Lower lobe of right lung (tissue), 2 donors: ENCODE results near the gene CLEC9A. TPM values are rescaled to one million over a fixed set of nuclear protein-coding genes. Genes with fewer than 3 reads are reported as not detected.
A peak's percentile ranks its signal among the peaks of the same experiment; 100 is the strongest.

Experiments used
- ATAC-seq, 2 donors: fragments of 200-7000 bp; cut with Tn5 transposase; one replicate each; pipeline ENCODE4 v1.9.1; 2020 to 2022; ENCODE audit warnings: mild to moderate bottlenecking in 2 of 2, moderate library complexity in 2 of 2
- DNase-seq: peaks from one replicate; pipeline ENCODE4 v3.0.0-alpha.2; 2020
- H3K27ac ChIP-seq: fragments of 200-600 bp; one replicate; pipeline ENCODE4 v1.8.0; 2022
- H3K27me3 ChIP-seq: fragments of 200-600 bp; one replicate; pipeline ENCODE4 v1.8.0; 2022; ENCODE audit warnings: low read depth
- H3K36me3 ChIP-seq: fragments of 200-600 bp; one replicate; pipeline ENCODE4 v1.8.0; 2022; ENCODE audit warnings: mild to moderate bottlenecking
- H3K4me1 ChIP-seq: fragments of 200-600 bp; one replicate; pipeline ENCODE4 v1.8.0; 2022
- H3K4me3 ChIP-seq: fragments of 200-600 bp; one replicate; pipeline ENCODE4 v1.8.0; 2022; ENCODE audit warnings: mild to moderate bottlenecking
- H3K9me3 ChIP-seq: fragments of 200-600 bp; one replicate; pipeline ENCODE4 v1.8.0; 2022
- intact Hi-C: fragments of 100-400 bp; cut with DNase I; formaldehyde crosslinking; loops from one replicate; pipeline ENCODE4 v1.11.0; 2022
- total RNA-seq: library from RNA; stranded (reverse); fragmentation: NEBNext Ultra II Directional; extraction: Animal tissue kit (Norgen Biotek cat#: 25700); gene quantifications from one replicate; pipeline ENCODE4 v1.2.1, GENCODE V29; 2021
- TF ChIP-seq, protein P1 (sequence below): fragments of 200-600 bp; IDR thresholded peaks from one replicate; pipeline ENCODE4 v1.8.0; 2022; ENCODE audit warnings: antibody characterized with exemption, mild to moderate bottlenecking
- donor health status: DM: no; HTN: yes; CAD: no; lungs with severe emphysema.

The CLEC9A gene
- total RNA-seq, 1 donor from 2014 or later, result 0.30 TPM

- no peaks in the 10 kb centered on the region for H3K36me3 ChIP-seq
- intact Hi-C loops, result no loop called here
- H3K4me3 ChIP-seq, result no peak overlapping the region
- TF ChIP-seq, protein P1, sequence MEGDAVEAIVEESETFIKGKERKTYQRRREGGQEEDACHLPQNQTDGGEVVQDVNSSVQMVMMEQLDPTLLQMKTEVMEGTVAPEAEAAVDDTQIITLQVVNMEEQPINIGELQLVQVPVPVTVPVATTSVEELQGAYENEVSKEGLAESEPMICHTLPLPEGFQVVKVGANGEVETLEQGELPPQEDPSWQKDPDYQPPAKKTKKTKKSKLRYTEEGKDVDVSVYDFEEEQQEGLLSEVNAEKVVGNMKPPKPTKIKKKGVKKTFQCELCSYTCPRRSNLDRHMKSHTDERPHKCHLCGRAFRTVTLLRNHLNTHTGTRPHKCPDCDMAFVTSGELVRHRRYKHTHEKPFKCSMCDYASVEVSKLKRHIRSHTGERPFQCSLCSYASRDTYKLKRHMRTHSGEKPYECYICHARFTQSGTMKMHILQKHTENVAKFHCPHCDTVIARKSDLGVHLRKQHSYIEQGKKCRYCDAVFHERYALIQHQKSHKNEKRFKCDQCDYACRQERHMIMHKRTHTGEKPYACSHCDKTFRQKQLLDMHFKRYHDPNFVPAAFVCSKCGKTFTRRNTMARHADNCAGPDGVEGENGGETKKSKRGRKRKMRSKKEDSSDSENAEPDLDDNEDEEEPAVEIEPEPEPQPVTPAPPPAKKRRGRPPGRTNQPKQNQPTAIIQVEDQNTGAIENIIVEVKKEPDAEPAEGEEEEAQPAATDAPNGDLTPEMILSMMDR, result peak; percentile 54
- DNase-seq (no peak), ATAC-seq (peak in 1 of 2 donors; percentile 24)
- H3K27ac ChIP-seq, result no peak overlapping the region
- no peaks in the 10 kb centered on the region for H3K4me1 ChIP-seq
- no peaks in the 10 kb centered on the region for H3K9me3 ChIP-seq
- no peaks in the 10 kb centered on the region for H3K27me3 ChIP-seq
Observed at GRCh38 chr12:10033783-10034545, 3.5 kb downstream of the CLEC9A start.

DNA sequence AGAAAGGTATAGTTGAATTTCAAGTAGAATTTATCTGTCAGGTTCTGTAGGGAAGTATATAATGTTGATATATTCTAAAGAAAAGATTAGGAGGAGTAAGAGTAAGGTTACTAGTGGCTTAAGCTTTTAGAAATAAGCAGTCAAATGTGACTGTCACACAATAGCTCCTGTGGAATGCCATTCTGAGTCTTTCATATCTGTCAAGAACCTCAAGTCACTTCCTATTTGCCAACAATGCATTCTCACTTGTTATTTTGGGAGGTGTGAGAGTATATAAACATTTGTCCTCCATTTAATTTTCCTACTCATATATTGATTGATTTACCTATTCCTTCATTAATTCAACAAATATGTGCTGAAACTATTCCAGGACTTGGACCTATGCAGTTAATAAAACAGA lies 11.7 kb downstream of the CLEC9A start:
- Histone ChIP-seq H3K27me3 (no peaks in the 10 kb centered on the region), H3K27ac (no peak overlapping the region), H3K4me3 (no peak overlapping the region), H3K36me3 (no peaks in the 10 kb centered on the region), H3K9me3 (no peaks in the 10 kb centered on the region), H3K4me1 (no peaks in the 10 kb centered on the region)
- ATAC-seq, result no peak
- TF ChIP-seq, protein P1, result no peak
- no peak for DNase-seq
- intact Hi-C loops, result no loop called here

GRCh38 chr12:10048526-10048925 lies 18.0 kb downstream of the CLEC9A start:
- TF ChIP-seq, protein P1, result no peak
- H3K4me3 ChIP-seq, result no peak overlapping the region
- H3K9me3 ChIP-seq, result no peaks in the 10 kb centered on the region
- H3K27me3 ChIP-seq, result no peaks in the 10 kb centered on the region
- H3K4me1 ChIP-seq, result no peaks in the 10 kb centered on the region
- no peaks in the 10 kb centered on the region for H3K36me3 ChIP-seq
- DNase-seq (no peak), ATAC-seq (no peak)
- intact Hi-C loops, result no loop called here
- no peak overlapping the region for H3K27ac ChIP-seq

DNA sequence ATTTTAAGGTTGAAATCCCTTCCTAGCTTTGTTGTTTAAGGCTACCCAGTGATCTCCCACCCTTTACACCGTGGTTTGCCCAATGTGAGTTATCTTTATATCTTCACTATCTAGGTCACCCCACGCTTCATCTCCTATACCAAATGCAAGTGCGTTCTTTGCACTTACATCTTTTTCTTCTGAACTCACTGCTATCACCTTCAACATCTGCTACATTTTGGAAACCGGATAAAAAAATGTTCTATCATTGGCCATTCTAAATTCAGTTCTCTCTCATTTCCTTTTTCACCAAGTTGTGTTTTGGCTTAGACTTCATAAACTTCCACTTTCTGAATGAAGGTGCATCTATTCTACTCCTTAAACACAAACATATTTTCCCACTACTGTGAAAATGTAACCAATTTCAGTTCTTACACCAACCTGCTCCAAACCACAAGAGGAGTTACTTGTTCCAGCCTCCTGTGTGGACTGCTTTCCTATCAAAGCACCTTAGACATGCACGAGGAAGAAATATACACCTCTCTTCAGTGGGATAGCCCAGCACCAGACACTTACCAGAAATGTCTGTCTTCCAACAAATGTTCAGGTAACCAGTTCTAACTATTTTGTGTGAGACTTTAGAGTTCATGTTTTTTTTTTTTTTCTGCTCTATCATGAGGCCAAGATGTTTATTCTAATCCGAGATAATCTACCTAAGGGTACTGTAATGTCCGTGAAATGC lies 21.9 kb downstream of the CLEC9A start:
- Histone ChIP-seq H3K4me1 (no peaks in the 10 kb centered on the region), H3K4me3 (no peak overlapping the region), H3K9me3 (no peaks in the 10 kb centered on the region), H3K27me3 (no peaks in the 10 kb centered on the region), H3K36me3 (no peaks in the 10 kb centered on the region), H3K27ac (no peak overlapping the region)
- intact Hi-C loops, result no loop called here
- DNase-seq, result no peak
- no peak for ATAC-seq
- TF ChIP-seq, protein P1, result no peak

GRCh38 chr12:10058387-10058786 lies 27.9 kb downstream of the CLEC9A start:
- H3K36me3 ChIP-seq, result no peaks in the 10 kb centered on the region
- TF ChIP-seq, protein P1, result no peak
- no peaks in the 10 kb centered on the region for H3K27me3 ChIP-seq
- no peak overlapping the region for H3K27ac ChIP-seq
- H3K4me1 ChIP-seq, result no peaks in the 10 kb centered on the region
- no peak for DNase-seq
- intact Hi-C loops, result no loop called here
- no peak for ATAC-seq
- H3K4me3 ChIP-seq, result no peak overlapping the region
- no peaks in the 10 kb centered on the region for H3K9me3 ChIP-seq
